HepG2 (cell line): ENCODE data around the gene C11orf71. TPM values are rescaled to one million over a fixed set of nuclear protein-coding genes. Genes with fewer than 3 reads are reported as not detected.

Experiments used
- CHCHD3 ChIP-seq: sonication (generic); formaldehyde crosslinking; IDR thresholded peaks from 2 replicates; pipeline ENCODE4 v1.8.0; 2022; ENCODE audit warnings: mild to moderate bottlenecking, missing genetic modification reagents, moderate library complexity
- CREB1 ChIP-seq, 2 experiments: fragments of 450-650 bp in 1 of 2; IDR thresholded peaks; 2 replicates each; pipeline ENCODE4 v1.6.1; 2016 to 2017; ENCODE audit warnings: control low read depth in 1 of 2, mild to moderate bottlenecking in 1 of 2, missing compliant biosample characterization in 1 of 2, missing genetic modification characterization in 1 of 2
- ERF ChIP-seq: IDR thresholded peaks from 2 replicates; pipeline ENCODE4 v1.6.1; 2018; ENCODE audit warnings: missing biosample characterization, missing genetic modification reagents
- GATAD1 ChIP-seq: IDR thresholded peaks from 2 replicates; pipeline ENCODE4 v1.6.1; 2016; ENCODE audit warnings: missing genetic modification reagents, missing compliant biosample characterization
- GLMP ChIP-seq: sonication (generic); formaldehyde crosslinking; IDR thresholded peaks from 2 replicates; pipeline ENCODE4 v1.9.0; 2021; ENCODE audit warnings: missing genetic modification reagents, mild to moderate bottlenecking, borderline replicate concordance
- GTF3A ChIP-seq: sonication (generic); formaldehyde crosslinking; conservative IDR thresholded peaks from 2 replicates; pipeline ENCODE4 v1.4.0; 2020; ENCODE audit warnings: mild to moderate bottlenecking, missing genetic modification reagents
- HMG20B ChIP-seq: conservative IDR thresholded peaks from 2 replicates; pipeline ENCODE4 v1.6.1; 2016; ENCODE audit warnings: missing genetic modification reagents, missing compliant biosample characterization
- IKZF4 ChIP-seq: sonication (generic); formaldehyde crosslinking; IDR thresholded peaks from 2 replicates; pipeline ENCODE4 v1.5.1; 2020; ENCODE audit warnings: borderline replicate concordance, mild to moderate bottlenecking, low read depth, missing genetic modification reagents; ENCODE audit errors: not compliant biosample characterization
- KDM5B ChIP-seq: sonication (generic); formaldehyde crosslinking; IDR thresholded peaks from 2 replicates; pipeline ENCODE4 v1.4.0; 2020; ENCODE audit warnings: missing genetic modification reagents, mild to moderate bottlenecking, borderline replicate concordance
- KLF6 ChIP-seq: IDR thresholded peaks from 2 replicates; pipeline ENCODE4 v1.8.0; 2016; ENCODE audit warnings: missing biosample characterization, missing genetic modification reagents
- NFE2L1 ChIP-seq: sonication (generic); formaldehyde crosslinking; IDR thresholded peaks from 2 replicates; pipeline ENCODE4 v1.4.0; 2020; ENCODE audit warnings: missing genetic modification reagents, mild to moderate bottlenecking, borderline replicate concordance
- NFYC ChIP-seq: IDR thresholded peaks from 2 replicates; pipeline ENCODE4 v1.6.1; 2016; ENCODE audit warnings: missing genetic modification reagents, missing compliant biosample characterization
- NR3C1 ChIP-seq: sonication (generic); formaldehyde crosslinking; IDR thresholded peaks from 2 replicates; pipeline ENCODE4 v1.4.0; 2020; ENCODE audit warnings: missing genetic modification reagents
- SMAD1 ChIP-seq: sonication (generic); formaldehyde crosslinking; IDR thresholded peaks from 2 replicates; pipeline ENCODE4 v1.4.0; 2020; ENCODE audit warnings: missing genetic modification reagents, low read depth, mild to moderate bottlenecking, borderline replicate concordance
- TCF7 ChIP-seq: sonication (generic); IDR thresholded peaks from 2 replicates; pipeline ENCODE4 v1.6.1; 2016; ENCODE audit warnings: antibody characterized with exemption, low read depth
- TRIM22 ChIP-seq: fragments of 450-650 bp; IDR thresholded peaks from 2 replicates; pipeline ENCODE4 v1.6.1; 2017
- U2AF2 ChIP-seq: fragments of 200-400 bp; formaldehyde crosslinking; IDR thresholded peaks from 2 replicates; pipeline ENCODE4 v1.6.1; 2017; ENCODE audit warnings: low read depth, mild to moderate bottlenecking, low read length
- ZC3H13 ChIP-seq: sonication (generic); formaldehyde crosslinking; IDR thresholded peaks from 2 replicates; pipeline ENCODE4 v1.8.1; 2023; ENCODE audit warnings: mild to moderate bottlenecking, missing genetic modification reagents, moderate library complexity
- ZNF180 ChIP-seq: sonication (generic); formaldehyde crosslinking; IDR thresholded peaks from 2 replicates; pipeline ENCODE4 v1.4.0; 2020; ENCODE audit warnings: low read depth, missing genetic modification reagents, borderline replicate concordance
- ZNF333 ChIP-seq: sonication (generic); formaldehyde crosslinking; IDR thresholded peaks from 2 replicates; pipeline ENCODE4 v1.4.0; 2020; ENCODE audit warnings: mild to moderate bottlenecking, missing genetic modification reagents, borderline replicate concordance
- ZNF350 ChIP-seq: sonication (generic); formaldehyde crosslinking; IDR thresholded peaks from 2 replicates; pipeline ENCODE4 v1.4.0; 2020; ENCODE audit warnings: mild to moderate bottlenecking, low read depth, missing genetic modification reagents, borderline replicate concordance
- ZNF567 ChIP-seq: sonication (generic); formaldehyde crosslinking; IDR thresholded peaks from 2 replicates; pipeline ENCODE4 v1.8.1; 2023; ENCODE audit warnings: mild to moderate bottlenecking, missing genetic modification reagents, borderline replicate concordance
- ZNF577 ChIP-seq: sonication (generic); formaldehyde crosslinking; IDR thresholded peaks from 2 replicates; pipeline ENCODE4 v1.4.0; 2020; ENCODE audit warnings: mild to moderate bottlenecking, low read depth, missing genetic modification reagents, borderline replicate concordance
- ZNF598 ChIP-seq: sonication (generic); formaldehyde crosslinking; IDR thresholded peaks from 2 replicates; pipeline ENCODE4 v1.5.1; 2020; ENCODE audit warnings: mild to moderate bottlenecking, missing genetic modification reagents, borderline replicate concordance
- ZNF605 ChIP-seq: sonication (generic); formaldehyde crosslinking; IDR thresholded peaks from 2 replicates; pipeline ENCODE4 v1.8.0; 2022; ENCODE audit warnings: mild to moderate bottlenecking, missing genetic modification reagents
- ZNF670 ChIP-seq: sonication (generic); formaldehyde crosslinking; IDR thresholded peaks from 2 replicates; pipeline ENCODE4 v1.8.0; 2022; ENCODE audit warnings: mild to moderate bottlenecking, missing genetic modification reagents, borderline replicate concordance
- ZSCAN29 ChIP-seq: sonication (generic); formaldehyde crosslinking; conservative IDR thresholded peaks from 2 replicates; pipeline ENCODE4 v1.4.0; 2020; ENCODE audit warnings: mild to moderate bottlenecking, missing genetic modification reagents
- polyA plus RNA-seq, 8 experiments: library from polyadenylated mRNA; depleted of rRNA in 3 of 8; stranded (reverse) in 7 of 8; unstranded in 1 of 8; fragments of >200 nt; fragmentation: Illumina TruSeq in 4 of 8; extraction: Trizol in 4 of 8; gene quantifications; 2 replicates each; pipeline versions ENCODE4 v1.2.1 to v1.2.3, GENCODE V29; 2011 to 2016; ENCODE audit warnings: low read depth in 4 of 8, missing spikeins in 1 of 8, mixed read lengths in 1 of 8; ENCODE audit not compliant: insufficient read depth in 1 of 8
- total RNA-seq, 5 experiments: library from RNA; depleted of rRNA; stranded (reverse); fragments of >200 nt; fragmentation: Illumina TruSeq; extraction: Trizol; gene quantifications; 2 replicates each; pipeline ENCODE4 v1.2.3, GENCODE V29; 2016; ENCODE audit warnings: low read depth in 1 of 5

Gene C11orf71
- total and polyA plus RNA-seq, 2 of the 13 experiments (the other 11 are each of a cell fraction or from before 2014, with no cell fraction given): 7.1 to 7.8 TPM

GRCh38 chr11:114439229-114440120, 39.2 kb upstream of the C11orf71 start, which contains the start of gene REXO2 (continued):
- TF ChIP-seq ZSCAN29 (CRISPR knock-in tag) (no peak), GTF3A (0 out of 2 replicates have a peak, but pooled peaks have one; percentile 51), TCF7 (no peak), TRIM22 (no peak), SMAD1 (CRISPR knock-in tag) (no peak), ZNF350 (CRISPR knock-in tag) (peak; percentile 61; the same call in 1 of the 2 replicates), U2AF2 (no peak), IKZF4 (peak; percentile 32), CHCHD3 (CRISPR knock-in tag) (0 out of 2 replicates have a peak, but pooled peaks have one; percentile 59), GATAD1 (peak; percentile 69), ZC3H13 (CRISPR knock-in tag) (0 out of 2 replicates have a peak, but pooled peaks have one; percentile 43), KLF6 (no peak), NFE2L1 (CRISPR knock-in tag) (no peak), ZNF180 (no peak), ZNF598 (CRISPR knock-in tag) (no peak), KDM5B (CRISPR knock-in tag) (peak; percentile 88; the same call in 1 of the 2 replicates), ZNF670 (CRISPR knock-in tag) (no peak), GLMP (CRISPR knock-in tag) (no peak), ZNF567 (CRISPR knock-in tag) (no peak), ERF (CRISPR knock-in tag) (peak; percentile 65), ZNF577 (CRISPR knock-in tag) (no peak), HMG20B (no peak), NR3C1 (CRISPR knock-in tag) (no peak), NFYC (CRISPR knock-in tag) (peak; percentile 41; the same call in 1 of the 2 replicates), CREB1 (IDR thresholded peaks at IDR 0.05) (0 out of 2 replicates have a peak, but pooled peaks have one; percentile 23), CREB1 (CRISPR knock-in tag; IDR thresholded peaks at IDR 0.05) (no peak), ZNF605 (peak; percentile 49; the same call in 1 of the 2 replicates), ZNF333 (no peak)
